ENCODE results near the gene CD248. TPM values are rescaled to one million over a fixed set of nuclear protein-coding genes. Genes with fewer than 3 reads are reported as not detected.

CD248 gene
- total RNA-seq, 1 donor from 2014 or later, result 193 TPM

GRCh38 chr11:66317322-66317722 is 478 bp upstream of the CD248 start:
- H3K4me1 ChIP-seq, result peaks cover 20 to 25% of the 10 kb centered on the region in 2 donors
- H3K27me3 ChIP-seq, result no peaks in the 10 kb centered on the region
- DNase-seq (ENCODE audit: low spot score in 2 of 2), result no peak
- no peak for TF ChIP-seq CTCF (IDR thresholded peaks at IDR 0.05)
- peak overlapping the region; percentile 51 to 77 for H3K27ac ChIP-seq
- peak overlapping the region; percentile 47 to 85 for H3K4me3 ChIP-seq
- intact Hi-C loops (cut with DNase I), result no loop called here
- no peaks in the 10 kb centered on the region for H3K9me3 ChIP-seq
- H3K36me3 ChIP-seq, result no peaks in the 10 kb centered on the region

GRCh38 chr11:66315921-66316811 is 678 bp downstream of the CD248 start:
- TF ChIP-seq CTCF (IDR thresholded peaks at IDR 0.05), result no peak
- intact Hi-C loops (cut with DNase I), result no loop called here
- no peak for DNase-seq (ENCODE audit: low spot score in 2 of 2)
- Histone ChIP-seq H3K4me3 (peak overlapping the region; percentile 47 to 85), H3K4me1 (peaks cover 20 to 25% of the 10 kb centered on the region in 2 donors), H3K36me3 (no peaks in the 10 kb centered on the region), H3K27me3 (no peaks in the 10 kb centered on the region), H3K9me3 (no peaks in the 10 kb centered on the region), H3K27ac (peak overlapping the region; percentile 51 to 77)

GRCh38 chr11:66315498-66315885 is 1.4 kb downstream of the CD248 start:
- peaks cover 20 to 25% of the 10 kb centered on the region in 2 donors for H3K4me1 ChIP-seq
- H3K27ac ChIP-seq, result peak overlapping the region; percentile 1 to 8
- DNase-seq (ENCODE audit: low spot score in 2 of 2), result no peak

GRCh38 chr11:66314561-66315497 is 2.0 kb downstream of the CD248 start:
- Histone ChIP-seq H3K36me3 (no peaks in the 10 kb centered on the region), H3K9me3 (no peaks in the 10 kb centered on the region), H3K27me3 (no peaks in the 10 kb centered on the region), H3K4me1 (peaks cover 20 to 25% of the 10 kb centered on the region in 2 donors), H3K4me3 (peak overlapping the region in 1 of 2 donors; percentile 85), H3K27ac (peak overlapping the region in 1 of 2 donors; percentile 1)
- no peak for DNase-seq (ENCODE audit: low spot score in 2 of 2)
- no peak for TF ChIP-seq CTCF (IDR thresholded peaks at IDR 0.05)
- intact Hi-C loops (cut with DNase I), result loop anchor here (5.0 kb wide), 1 partner anchor 72 kb away; no protein-coding TSS in a partner anchor

More at GRCh38 chr11:66315498-66315885, 1.4 kb downstream of the CD248 start:
- no peaks in the 10 kb centered on the region for H3K9me3 ChIP-seq
- peak overlapping the region in 1 of 2 donors; percentile 85 for H3K4me3 ChIP-seq
- TF ChIP-seq CTCF (IDR thresholded peaks at IDR 0.05), result no peak
- intact Hi-C loops (cut with DNase I), result no loop called here
- H3K27me3 ChIP-seq, result no peaks in the 10 kb centered on the region
- no peaks in the 10 kb centered on the region for H3K36me3 ChIP-seq

- Histone ChIP-seq H3K4me3 (peak overlapping the region in 1 of 2 donors; percentile 70), H3K36me3 (no peaks in the 10 kb centered on the region), H3K27me3 (no peaks in the 10 kb centered on the region), H3K27ac (peak overlapping the region in 1 of 2 donors; percentile 60), H3K9me3 (no peaks in the 10 kb centered on the region), H3K4me1 (peaks cover 20 to 25% of the 10 kb centered on the region in 2 donors)
- TF ChIP-seq CTCF (IDR thresholded peaks at IDR 0.05), result no peak
- DNase-seq (ENCODE audit: low spot score in 2 of 2), result no peak
- intact Hi-C loops (cut with DNase I), result loop anchor here (5.0 kb wide), 1 partner anchor 73 kb away; no protein-coding TSS in a partner anchor
Measured at GRCh38 chr11:66314186-66314501, 2.7 kb downstream of the CD248 start.
